GM12801 (cell line): ENCODE data around the gene WWOX.

Experiments
- CTCF ChIP-seq: IDR thresholded peaks from one replicate; pipeline ENCODE4 v1.5.1; 2011; ENCODE audit warnings: control low read depth; ENCODE audit not compliant: insufficient read length; ENCODE audit errors: extremely low read depth

WWOX gene

DNA sequence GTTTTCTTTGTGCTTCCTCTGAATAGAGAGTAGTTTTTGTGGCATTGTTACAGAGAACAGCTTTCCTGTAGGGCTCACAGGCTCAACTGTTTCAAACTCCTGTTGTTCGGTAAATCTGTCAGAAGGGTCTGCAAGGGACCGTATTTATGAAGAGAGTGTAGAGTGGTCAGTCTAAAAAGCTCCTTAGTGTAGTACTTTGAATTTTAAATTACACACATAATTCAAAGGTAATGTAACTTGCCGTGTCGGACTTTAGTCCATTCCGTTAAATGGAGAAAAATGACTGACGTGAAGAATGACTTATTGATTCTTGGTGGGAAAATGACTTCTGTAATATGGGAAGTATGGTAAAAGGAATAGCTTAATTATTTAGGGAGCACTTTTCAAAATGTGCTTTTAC is 190.9 kb downstream of the WWOX start:
- no peak for TF ChIP-seq CTCF

- TF ChIP-seq CTCF: no peak
Measured at GRCh38 chr16:78290872-78291591, 191.6 kb downstream of the WWOX start.

GRCh38 chr16:78291604-78292003 is 192.2 kb downstream of the WWOX start:
- TF ChIP-seq CTCF: no peak

DNA sequence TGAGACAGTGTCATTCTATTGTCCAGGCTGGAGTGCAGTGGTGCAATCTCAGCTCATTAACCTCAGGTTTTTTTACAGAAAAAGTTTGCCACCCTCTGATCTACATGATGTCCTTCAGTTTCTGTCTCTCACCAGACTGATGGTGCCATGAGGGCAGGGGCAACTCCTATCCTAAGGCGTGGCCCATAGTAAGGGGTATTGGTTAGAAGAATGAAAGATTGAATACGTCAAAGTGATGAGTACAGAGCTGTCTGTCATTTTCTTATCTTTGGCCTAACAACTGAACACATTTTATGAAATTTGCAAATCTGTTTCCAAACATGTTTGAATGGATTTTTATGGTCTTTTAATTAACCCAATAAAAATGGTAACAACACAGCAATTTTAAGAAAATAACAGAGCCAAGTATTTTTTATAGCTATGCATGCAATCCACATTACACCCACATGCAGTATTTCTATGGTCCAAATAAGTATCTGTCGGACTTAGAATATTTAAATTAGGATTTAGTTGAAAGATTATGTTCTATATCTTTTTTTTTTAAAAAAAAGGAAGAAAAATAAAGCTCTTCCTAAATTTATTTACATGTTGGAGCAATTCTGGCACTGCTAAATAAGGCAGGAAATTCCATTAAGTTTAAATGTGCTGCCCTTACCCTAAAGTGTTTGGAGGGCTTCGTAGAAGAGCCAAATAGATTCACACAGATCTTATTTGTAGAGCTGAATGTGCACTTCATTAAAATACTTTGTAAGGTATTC is 192.8 kb downstream of the WWOX start:
- TF ChIP-seq CTCF: no peak

- no peak for TF ChIP-seq CTCF
Measured at GRCh38 chr16:78292844-78293380, 193.5 kb downstream of the WWOX start.

GRCh38 chr16:78294538-78295225 is 195.2 kb downstream of the WWOX start:
- no peak for TF ChIP-seq CTCF

DNA sequence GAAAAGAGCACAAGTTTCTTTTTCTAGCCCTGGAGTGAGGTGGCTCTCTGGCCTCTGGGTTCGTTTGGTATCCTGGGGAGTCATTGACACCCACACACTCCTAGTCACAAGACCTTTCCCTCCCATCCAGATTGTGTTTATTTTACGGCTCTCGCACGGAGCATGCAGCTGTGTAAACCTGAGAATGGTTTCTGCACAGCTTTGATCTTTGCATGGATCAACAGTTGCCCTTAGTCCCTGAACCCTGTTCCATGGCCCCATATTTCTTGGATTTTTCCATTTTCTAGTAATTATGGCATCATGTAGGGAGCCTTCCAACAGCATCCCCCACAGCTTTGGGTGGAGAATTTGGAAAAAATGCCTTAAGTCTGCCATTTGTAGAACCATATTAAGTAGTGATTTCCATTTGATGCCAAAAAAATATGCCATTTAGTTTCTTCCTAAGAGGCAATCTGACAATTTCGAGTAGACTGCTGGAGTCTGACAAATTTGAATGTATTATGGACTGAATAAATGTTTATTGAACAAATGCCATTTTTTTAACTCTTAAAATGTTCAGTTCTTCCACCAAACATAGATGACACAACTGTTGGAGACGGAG is 197.7 kb downstream of the WWOX start:
- TF ChIP-seq CTCF: no peak
